K562 (cell line): ENCODE results near the gene LRRC9. TPM values are rescaled to one million over a fixed set of nuclear protein-coding genes. Genes with fewer than 3 reads are reported as not detected.
A peak's percentile ranks its signal among the peaks of the same experiment; 100 is the strongest.

Experiments used
- ASH1L ChIP-seq: fragments of 450-650 bp; IDR thresholded peaks from 2 replicates; pipeline ENCODE4 v1.6.1; 2018; ENCODE audit warnings: borderline replicate concordance, mild to moderate bottlenecking, low read depth; ENCODE audit not compliant: partially characterized antibody
- BDP1 ChIP-seq: IDR thresholded peaks from 3 replicates; pipeline ENCODE4 v1.6.1; 2011; ENCODE audit not compliant: insufficient read length, insufficient read depth
- CREB1 ChIP-seq, 2 experiments: sonication (generic) in 1 of 2; formaldehyde crosslinking in 1 of 2; IDR thresholded peaks; 2 replicates each; pipeline versions ENCODE4 v1.6.1 to v1.8.0; 2012 to 2022; ENCODE audit warnings: inconsistent platforms in 1 of 2, mild to moderate bottlenecking in 1 of 2, missing genetic modification reagents in 1 of 2, moderate library complexity in 1 of 2
- DPF2 ChIP-seq: fragments of 450-650 bp; IDR thresholded peaks from 2 replicates; pipeline ENCODE4 v1.6.1; 2016
- E2F4 ChIP-seq: sonication (generic); formaldehyde crosslinking; IDR thresholded peaks from 2 replicates; pipeline ENCODE4 v1.8.0; 2022; ENCODE audit warnings: mild to moderate bottlenecking, low read depth, missing genetic modification reagents
- EP300 ChIP-seq: IDR thresholded peaks from 2 replicates; pipeline ENCODE4 v1.6.1; 2012; ENCODE audit warnings: low read length, improper control_type of control experiment
- LCOR ChIP-seq: sonication (generic); formaldehyde crosslinking; IDR thresholded peaks from 2 replicates; pipeline ENCODE4 v1.8.0; 2022; ENCODE audit warnings: mild to moderate bottlenecking, missing genetic modification reagents
- MAFF ChIP-seq: IDR thresholded peaks from 2 replicates; pipeline ENCODE4 v1.6.1; 2012; ENCODE audit warnings: low read length, improper control_type of control experiment
- MEF2D ChIP-seq: conservative IDR thresholded peaks from 2 replicates; pipeline ENCODE4 v1.6.1; 2016; ENCODE audit warnings: low read depth, missing genetic modification characterization, missing compliant biosample characterization
- NKRF ChIP-seq: fragments of 450-650 bp; IDR thresholded peaks from 2 replicates; pipeline ENCODE4 v1.6.1; 2016; ENCODE audit warnings: borderline replicate concordance
- NR1H2 ChIP-seq: sonication (generic); formaldehyde crosslinking; IDR thresholded peaks from 2 replicates; pipeline ENCODE4 v1.4.0; 2020; ENCODE audit warnings: mild to moderate bottlenecking, missing genetic modification reagents
- NR4A1 ChIP-seq, 2 experiments: fragments of 250-450 bp in 1 of 2; fragments of 450-650 bp in 1 of 2; sonication (Bioruptor Pico) in 1 of 2; IDR thresholded peaks; 2 replicates each; pipeline versions ENCODE4 v1.4.0 to v1.6.1; 2016 to 2020; ENCODE audit warnings: mild to moderate bottlenecking in 2 of 2, missing compliant biosample characterization in 1 of 2, missing genetic modification characterization in 1 of 2, moderate library complexity in 1 of 2
- PBX2 ChIP-seq, 2 experiments: IDR thresholded peaks in 1 of 2; conservative IDR thresholded peaks in 1 of 2; 2 replicates each; pipeline ENCODE4 v1.6.1; 2016; ENCODE audit warnings: low read depth in 2 of 2, mild to moderate bottlenecking in 1 of 2, missing compliant biosample characterization in 1 of 2, missing genetic modification characterization in 1 of 2, moderate library complexity in 1 of 2
- PRDM10 ChIP-seq: fragments of 450-650 bp; IDR thresholded peaks from 2 replicates; pipeline ENCODE4 v1.6.1; 2018; ENCODE audit not compliant: partially characterized antibody
- TCF7 ChIP-seq: sonication (generic); IDR thresholded peaks from 2 replicates; pipeline ENCODE4 v1.6.1; 2016; ENCODE audit warnings: antibody characterized with exemption, borderline replicate concordance
- TCF7L2 ChIP-seq: fragments of 150-350 bp; IDR thresholded peaks from 2 replicates; pipeline ENCODE4 v1.6.1; 2016; ENCODE audit warnings: low read depth, mild to moderate bottlenecking, low read length, moderate library complexity
- polyA plus RNA-seq, 8 experiments: library from polyadenylated mRNA; depleted of rRNA in 4 of 8; stranded (reverse) in 5 of 8; unstranded in 3 of 8; fragments of >200 nt; fragmentation: Nextera tagmentation in 2 of 8; fragmentation: Illumina TruSeq in 1 of 8; extraction: Ambion mirVana in 2 of 8; extraction: Trizol in 1 of 8; gene quantifications; 2 replicates each; pipeline versions ENCODE4 v1.2.1 to v1.2.3, GENCODE V29; 2011 to 2014; ENCODE audit warnings: inconsistent platforms in 1 of 8, missing spikeins in 1 of 8
- total RNA-seq, 7 experiments: library from RNA; depleted of rRNA in 6 of 7; stranded (reverse); fragments of >200 nt in 6 of 7; fragmentation: Illumina TruSeq in 2 of 7; extraction: Trizol in 2 of 7; gene quantifications; 2 replicates each; pipeline versions ENCODE4 v1.2.1 to v1.2.3, GENCODE V29; 2011 to 2021; ENCODE audit warnings: low replicate concordance in 1 of 7

LRRC9 gene
- total and polyA plus RNA-seq, 9 of the 15 experiments (the other 6 are each of a cell fraction or from before 2014, with no cell fraction given): not detected

GRCh38 chr14:60091550-60092525 is 171.9 kb downstream of the LRRC9 start, which contains the start of gene PCNX4 (continued):
- TF ChIP-seq PBX2 (CRISPR knock-in tag; IDR thresholded peaks at IDR 0.05; ENCODE audit: low read depth): no peak
- peak; percentile 61 for TF ChIP-seq PBX2 (tag; conservative IDR thresholded peaks at IDR 0.05; ENCODE audit: low read depth)
- TF ChIP-seq TCF7: no peak
- TF ChIP-seq PRDM10: peak; percentile 97
- TF ChIP-seq MAFF: no peak
- TF ChIP-seq EP300: no peak; the same call in 1 of the 2 replicates
- TF ChIP-seq NR1H2: no peak
- no peak for TF ChIP-seq LCOR (CRISPR knock-in tag)
- no peak for TF ChIP-seq NR4A1 (CRISPR knock-in tag; IDR thresholded peaks at IDR 0.05)
- TF ChIP-seq NR4A1 (tag; IDR thresholded peaks at IDR 0.05): no peak
- TF ChIP-seq TCF7L2: peak; percentile 75; the same call in 1 of the 2 replicates
- TF ChIP-seq E2F4 (CRISPR knock-in tag): 0 out of 2 replicates have a peak, but pooled peaks have one; percentile 46
- no peak for TF ChIP-seq BDP1
- TF ChIP-seq NKRF: no peak
- no peak for TF ChIP-seq MEF2D (tag)
- TF ChIP-seq DPF2: peak; percentile 13; the same call in 1 of the 2 replicates
- peak; percentile 78 for TF ChIP-seq CREB1 (IDR thresholded peaks at IDR 0.05)
- TF ChIP-seq CREB1 (CRISPR knock-in tag; IDR thresholded peaks at IDR 0.05): peak; percentile 81
- no peak for TF ChIP-seq ASH1L
